ENCODE data around the gene ZNF19. TPM values are rescaled to one million over a fixed set of nuclear protein-coding genes. Genes with fewer than 3 reads are reported as not detected.

ZNF19 gene
- total RNA-seq, 1 experiment from 2014 or later: 5.4 TPM

DNA sequence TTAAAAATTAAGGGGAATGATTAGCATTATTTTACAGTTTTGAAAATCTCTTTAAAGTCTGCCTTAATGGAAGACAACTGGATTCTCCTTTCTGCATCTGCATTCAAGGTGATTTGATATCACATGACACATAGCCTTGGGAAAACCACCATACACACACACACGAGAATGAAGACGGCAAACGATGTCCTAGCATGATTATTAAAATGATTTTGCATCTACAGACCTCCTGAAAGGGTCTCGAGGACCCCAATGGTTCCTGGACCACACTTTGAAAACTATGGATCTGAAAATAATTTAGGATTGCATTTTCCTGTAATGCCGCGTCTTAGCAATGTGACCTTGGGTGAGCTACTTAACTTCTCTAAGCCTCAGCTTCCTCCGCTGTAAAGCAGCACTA lies 25.4 kb upstream of the ZNF19 start:
- CTCF ChIA-PET: interaction anchor here (1.5 kb wide), 1 partner anchor 12 kb away, joined by 4 read pairs; the partner anchor contains the start of gene CHST4
- BruUV-seq (replicated peaks): no TSS peak

More for the DNA sequence above, 25.4 kb upstream of the ZNF19 start:
- Histone ChIP-seq H4K20me1 (ENCODE audit: insufficient read depth) (no peaks in the 10 kb centered on the region), H3K27ac (ENCODE audit: low read depth, low read length) (no peak overlapping the region), H2AFZ (ENCODE audit: low read depth, low read length, poor library complexity, severe bottlenecking) (no peak overlapping the region), H3K36me3 (ENCODE audit: control insufficient read depth in 1 of 2, insufficient read depth in 2 of 2, low read length in 2 of 2) (no peaks in the 10 kb centered on the region), H3K4me3 (replicated peaks in 1 of 2; ENCODE audit: low read depth in 1 of 2, low read length in 2 of 2) (no peak overlapping the region), H3K9ac (ENCODE audit: low read length) (no peak overlapping the region), H3K4me1 (ENCODE audit: control insufficient read depth in 1 of 2, insufficient read depth in 2 of 2, low read length in 2 of 2) (peaks cover 0 to 27% of the 10 kb centered on the region in 2 experiments; a peak in 1 of 4 replicates), H3K9me3 (ENCODE audit: control insufficient read depth in 1 of 2, insufficient read depth in 1 of 2, low read depth in 1 of 2, low read length in 2 of 2) (no peaks in the 10 kb centered on the region), H3K9me2 (ENCODE audit: insufficient read depth) (no peaks in the 10 kb centered on the region), H3K27me3 (ENCODE audit: insufficient read depth, low read length) (no peaks in the 10 kb centered on the region), H3K4me2 (ENCODE audit: low read length) (no peak overlapping the region; the same call in 1 of the 2 replicates), H3K79me2 (ENCODE audit: insufficient read depth, low read length) (no peaks in the 10 kb centered on the region)
- intact Hi-C loops (cut with micrococcal nuclease): no loop called here
- ChIA-PET RAD21 (ENCODE audit: low non-redundant PET in 1 of 2, low total read pairs in 2 of 2, uncharacterized antibody in 2 of 2, unreplicated experiment in 2 of 2) (no interaction called here), POLR2A (no interaction called here)
- no peak for DNase-seq (ENCODE audit: low read depth, low spot score)
- ATAC-seq: no peak
- TF ChIP-seq POLR2AphosphoS5 (IDR thresholded peaks at IDR 0.05; ENCODE audit: low read depth, low read length) (no peak), CBX3 (IDR thresholded peaks at IDR 0.05; ENCODE audit: low read depth) (no peak), TCF7L2 (IDR thresholded peaks at IDR 0.05; ENCODE audit: borderline replicate concordance, extremely low read depth, insufficient read depth, insufficient read length) (no peak), ZFX (IDR thresholded peaks at IDR 0.05) (no peak), REST (IDR thresholded peaks at IDR 0.05; ENCODE audit: low read depth) (no peak), SP1 (IDR thresholded peaks at IDR 0.05; ENCODE audit: low read depth) (no peak), ZNF274 (IDR thresholded peaks at IDR 0.05; ENCODE audit: low read depth, low read length) (no peak), CEBPB (IDR thresholded peaks at IDR 0.05; ENCODE audit: low read depth) (no peak), JUND (IDR thresholded peaks at IDR 0.05) (no peak), EZH2 (IDR thresholded peaks at IDR 0.05) (no peak), POLR2A (IDR thresholded peaks at IDR 0.05; ENCODE audit: borderline replicate concordance, extremely low read depth, insufficient read depth, insufficient read length) (no peak), YY1 (IDR thresholded peaks at IDR 0.05; ENCODE audit: extremely low read depth, insufficient replicate concordance, low read depth, low read length) (no peak), EGR1 (IDR thresholded peaks at IDR 0.05; ENCODE audit: low read depth) (no peak), SIN3A (IDR thresholded peaks at IDR 0.05; ENCODE audit: low read depth) (no peak), FOSL1 (IDR thresholded peaks at IDR 0.05; ENCODE audit: low read depth) (no peak), RAD21 (IDR thresholded peaks at IDR 0.05; ENCODE audit: low read depth) (no peak), SRF (IDR thresholded peaks at IDR 0.05; ENCODE audit: low read depth) (no peak)
- TF ChIP-seq, protein P1, sequence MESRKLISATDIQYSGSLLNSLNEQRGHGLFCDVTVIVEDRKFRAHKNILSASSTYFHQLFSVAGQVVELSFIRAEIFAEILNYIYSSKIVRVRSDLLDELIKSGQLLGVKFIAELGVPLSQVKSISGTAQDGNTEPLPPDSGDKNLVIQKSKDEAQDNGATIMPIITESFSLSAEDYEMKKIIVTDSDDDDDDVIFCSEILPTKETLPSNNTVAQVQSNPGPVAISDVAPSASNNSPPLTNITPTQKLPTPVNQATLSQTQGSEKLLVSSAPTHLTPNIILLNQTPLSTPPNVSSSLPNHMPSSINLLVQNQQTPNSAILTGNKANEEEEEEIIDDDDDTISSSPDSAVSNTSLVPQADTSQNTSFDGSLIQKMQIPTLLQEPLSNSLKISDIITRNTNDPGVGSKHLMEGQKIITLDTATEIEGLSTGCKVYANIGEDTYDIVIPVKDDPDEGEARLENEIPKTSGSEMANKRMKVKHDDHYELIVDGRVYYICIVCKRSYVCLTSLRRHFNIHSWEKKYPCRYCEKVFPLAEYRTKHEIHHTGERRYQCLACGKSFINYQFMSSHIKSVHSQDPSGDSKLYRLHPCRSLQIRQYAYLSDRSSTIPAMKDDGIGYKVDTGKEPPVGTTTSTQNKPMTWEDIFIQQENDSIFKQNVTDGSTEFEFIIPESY (IDR thresholded peaks at IDR 0.05; ENCODE audit: extremely low read depth, insufficient replicate concordance, low read length): no peak
- TF ChIP-seq, protein P2, sequence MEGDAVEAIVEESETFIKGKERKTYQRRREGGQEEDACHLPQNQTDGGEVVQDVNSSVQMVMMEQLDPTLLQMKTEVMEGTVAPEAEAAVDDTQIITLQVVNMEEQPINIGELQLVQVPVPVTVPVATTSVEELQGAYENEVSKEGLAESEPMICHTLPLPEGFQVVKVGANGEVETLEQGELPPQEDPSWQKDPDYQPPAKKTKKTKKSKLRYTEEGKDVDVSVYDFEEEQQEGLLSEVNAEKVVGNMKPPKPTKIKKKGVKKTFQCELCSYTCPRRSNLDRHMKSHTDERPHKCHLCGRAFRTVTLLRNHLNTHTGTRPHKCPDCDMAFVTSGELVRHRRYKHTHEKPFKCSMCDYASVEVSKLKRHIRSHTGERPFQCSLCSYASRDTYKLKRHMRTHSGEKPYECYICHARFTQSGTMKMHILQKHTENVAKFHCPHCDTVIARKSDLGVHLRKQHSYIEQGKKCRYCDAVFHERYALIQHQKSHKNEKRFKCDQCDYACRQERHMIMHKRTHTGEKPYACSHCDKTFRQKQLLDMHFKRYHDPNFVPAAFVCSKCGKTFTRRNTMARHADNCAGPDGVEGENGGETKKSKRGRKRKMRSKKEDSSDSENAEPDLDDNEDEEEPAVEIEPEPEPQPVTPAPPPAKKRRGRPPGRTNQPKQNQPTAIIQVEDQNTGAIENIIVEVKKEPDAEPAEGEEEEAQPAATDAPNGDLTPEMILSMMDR (IDR thresholded peaks at IDR 0.05 in 2 of 3, conservative IDR thresholded peaks at IDR 0.05 in 1 of 3; ENCODE audit: borderline replicate concordance in 1 of 3, insufficient read depth in 1 of 3, low read depth in 2 of 3, low read length in 2 of 3): no peak
- TF ChIP-seq, protein P3, sequence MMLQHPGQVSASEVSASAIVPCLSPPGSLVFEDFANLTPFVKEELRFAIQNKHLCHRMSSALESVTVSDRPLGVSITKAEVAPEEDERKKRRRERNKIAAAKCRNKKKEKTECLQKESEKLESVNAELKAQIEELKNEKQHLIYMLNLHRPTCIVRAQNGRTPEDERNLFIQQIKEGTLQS (IDR thresholded peaks at IDR 0.05): no peak
